ENCODE data around the gene MOSMO. TPM values are rescaled to one million over a fixed set of nuclear protein-coding genes. Genes with fewer than 3 reads are reported as not detected.

Gene MOSMO
- polyA plus RNA-seq (2011; rRNA removed) (15.6 and 15.8 TPM in 2 replicates), polyA minus RNA-seq (2011; rRNA and poly(A)+ RNA removed) (8.8 and 11.0 TPM in 2 replicates)

- Histone ChIP-seq H3K27ac (ENCODE audit: low read depth, low read length) (peak within 1 kb of the TSS; percentile 25), H3K27me3 (ENCODE audit: control insufficient read depth, insufficient read depth, low read length) (no peaks in the 10 kb centered on the region), H3K4me3 (ENCODE audit: low read depth, low read length) (peak within 1 kb of the TSS; percentile 77), H3K9me3 (ENCODE audit: control insufficient read depth, insufficient read depth, low read length) (peaks cover 2% of the 10 kb centered on the region; the same call in 1 of the 2 replicates)
- no peak for DNase-seq (ENCODE audit: low read depth, low spot score)
- ChIA-PET CTCF (interaction anchor here (0.6 to 9.4 kb wide), 5 partner anchors 68 to 181 kb away, joined by 3 to 208 read pairs (median 15); no protein-coding TSS in a partner anchor), POLR2A (interaction anchor here (0.5 to 1.8 kb wide), 8 partner anchors 18 to 1641 kb away, joined by 3 to 14 read pairs (median 6); partner anchors contain the start of gene UQCRC2)
- TF ChIP-seq CTCF (IDR thresholded peaks at IDR 0.05; ENCODE audit: low read depth, low read length): no peak
Measured at GRCh38 chr16:22007509-22008214, at the start of gene MOSMO. TSS of gene MOSMO (plus strand) at chr16:22008111. CDS start at chr16:22008302, 191 bp downstream.

GRCh38 chr16:21959050-21959449 lies 48.9 kb upstream of the MOSMO start:
- Histone ChIP-seq H3K9me3 (ENCODE audit: control insufficient read depth, insufficient read depth, low read length) (no peaks in the 10 kb centered on the region), H3K27ac (ENCODE audit: low read depth, low read length) (no peak overlapping the region), H3K27me3 (ENCODE audit: control insufficient read depth, insufficient read depth, low read length) (no peaks in the 10 kb centered on the region), H3K4me3 (ENCODE audit: low read depth, low read length) (no peak overlapping the region)
- ChIA-PET POLR2A (interaction anchor here (0.7 kb wide), 1 partner anchor 53 kb away, joined by 3 read pairs; no protein-coding TSS in a partner anchor), CTCF (interaction anchor here (1.9 kb wide), 1 partner anchor 230 kb away, joined by 9 read pairs; no protein-coding TSS in a partner anchor)
- TF ChIP-seq CTCF (IDR thresholded peaks at IDR 0.05; ENCODE audit: low read depth, low read length): no peak
- DNase-seq (ENCODE audit: low read depth, low spot score): no peak

- CTCF ChIA-PET: interaction anchor here (1.2 kb wide), 1 partner anchor 226 kb away, joined by 4 read pairs; no protein-coding TSS in a partner anchor
- POLR2A ChIA-PET: no interaction called here
- no peak for TF ChIP-seq CTCF (IDR thresholded peaks at IDR 0.05; ENCODE audit: low read depth, low read length)
Measured at GRCh38 chr16:21962475-21962874, 45.4 kb upstream of the MOSMO start.

GRCh38 chr16:21963887-21964286 lies 44.0 kb upstream of the MOSMO start:
- Histone ChIP-seq H3K27ac (ENCODE audit: low read depth, low read length) (no peak overlapping the region), H3K9me3 (ENCODE audit: control insufficient read depth, insufficient read depth, low read length) (no peaks in the 10 kb centered on the region), H3K4me3 (ENCODE audit: low read depth, low read length) (no peak overlapping the region), H3K27me3 (ENCODE audit: control insufficient read depth, insufficient read depth, low read length) (no peaks in the 10 kb centered on the region)
- no peak for DNase-seq (ENCODE audit: low read depth, low spot score)
- POLR2A ChIA-PET: no interaction called here
- no peak for TF ChIP-seq CTCF (IDR thresholded peaks at IDR 0.05; ENCODE audit: low read depth, low read length)
- CTCF ChIA-PET: interaction anchor here (0.7 kb wide), 1 partner anchor 135 kb away, joined by 4 read pairs; no protein-coding TSS in a partner anchor

More at GRCh38 chr16:21962475-21962874, 45.4 kb upstream of the MOSMO start:
- Histone ChIP-seq H3K9me3 (ENCODE audit: control insufficient read depth, insufficient read depth, low read length) (no peaks in the 10 kb centered on the region), H3K4me3 (ENCODE audit: low read depth, low read length) (no peak overlapping the region), H3K27me3 (ENCODE audit: control insufficient read depth, insufficient read depth, low read length) (no peaks in the 10 kb centered on the region), H3K27ac (ENCODE audit: low read depth, low read length) (no peak overlapping the region)
- no peak for DNase-seq (ENCODE audit: low read depth, low spot score)

GRCh38 chr16:21964353-21964752 lies 43.6 kb upstream of the MOSMO start:
- Histone ChIP-seq H3K9me3 (ENCODE audit: control insufficient read depth, insufficient read depth, low read length) (no peaks in the 10 kb centered on the region), H3K27ac (ENCODE audit: low read depth, low read length) (no peak overlapping the region), H3K4me3 (ENCODE audit: low read depth, low read length) (no peak overlapping the region), H3K27me3 (ENCODE audit: control insufficient read depth, insufficient read depth, low read length) (no peaks in the 10 kb centered on the region)
- TF ChIP-seq CTCF (IDR thresholded peaks at IDR 0.05; ENCODE audit: low read depth, low read length): no peak
- no peak for DNase-seq (ENCODE audit: low read depth, low spot score)
- ChIA-PET POLR2A (no interaction called here), CTCF (interaction anchor here (0.7 kb wide), 1 partner anchor 135 kb away, joined by 4 read pairs; no protein-coding TSS in a partner anchor)

Measured in AG04450 (cell line).